Activated naive CD4-positive, alpha-beta T cell treated with anti-CD3 and anti-CD28 coated beads, Interleukin-2, amount 10 ng/mL, durations not matched to agents 7 days and 5 days (primary cell): ENCODE measurements around the gene SH2D3C.
A peak's percentile ranks its signal among the peaks of the same experiment; 100 is the strongest.

Source experiments
- CTCF ChIA-PET: fragments of 350-600 bp; sonication (Branson Sonifier 250); formaldehyde crosslinking; loops from one replicate; lab custom pipeline; 2021; ENCODE audit warnings: antibody characterized with exemption; lab: Charles Lee
- DNase-seq: peaks from one replicate; pipeline ENCODE4 v3.0.0-alpha.2; 2020
- H3K27ac Mint-ChIP-seq: one replicate; pipeline ENCODE4 v1.8.0; 2021; ENCODE audit warnings: mild to moderate bottlenecking, moderate library complexity, mixed read lengths
- H3K27me3 Mint-ChIP-seq: one replicate; pipeline ENCODE4 v1.8.0; 2021; ENCODE audit warnings: mild to moderate bottlenecking, mixed read lengths
- H3K36me3 Mint-ChIP-seq: one replicate; pipeline ENCODE4 v1.8.0; 2021; ENCODE audit warnings: mixed read lengths
- H3K4me1 Mint-ChIP-seq: one replicate; pipeline ENCODE4 v1.8.0; 2021; ENCODE audit warnings: mixed read lengths
- H3K4me3 Mint-ChIP-seq: one replicate; pipeline ENCODE4 v1.8.0; 2021; ENCODE audit warnings: mild to moderate bottlenecking, moderate library complexity, mixed read lengths
- H3K9me3 Mint-ChIP-seq: one replicate; pipeline ENCODE4 v1.8.0; 2021; ENCODE audit warnings: mixed read lengths

Gene SH2D3C

GRCh38 chr9:127796225-127796813 is 17.9 kb upstream of the SH2D3C start:
- Mint-ChIP-seq H3K27ac (peak overlapping the region; percentile 73), H3K4me3 (peak overlapping the region; percentile 57), H3K27me3 (no peaks in the 10 kb centered on the region), H3K4me1 (peaks cover 38% of the 10 kb centered on the region), H3K36me3 (peaks cover 11% of the 10 kb centered on the region), H3K9me3 (no peaks in the 10 kb centered on the region)
- DNase-seq, result no peak
- CTCF ChIA-PET, result interaction anchor here (0.5 to 0.8 kb wide), 2 partner anchors 16 to 74 kb away, joined by 3 to 4 read pairs; no protein-coding TSS in a partner anchor

GRCh38 chr9:127794001-127794791 is 15.7 kb upstream of the SH2D3C start:
- Mint-ChIP-seq H3K4me3 (no peak overlapping the region), H3K27ac (no peak overlapping the region), H3K4me1 (peaks cover 45% of the 10 kb centered on the region), H3K27me3 (no peaks in the 10 kb centered on the region), H3K36me3 (peaks cover 27% of the 10 kb centered on the region), H3K9me3 (no peaks in the 10 kb centered on the region)
- no peak for DNase-seq
- CTCF ChIA-PET, result interaction anchor here (2.0 kb wide), 1 partner anchor 75 kb away, joined by 12 read pairs; no protein-coding TSS in a partner anchor

- no peaks in the 10 kb centered on the region for H3K9me3 Mint-ChIP-seq
- peaks cover 35% of the 10 kb centered on the region for H3K36me3 Mint-ChIP-seq
- CTCF ChIA-PET, result interaction anchor here (0.7 to 2.0 kb wide), 4 partner anchors 8 to 128 kb away, joined by 3 to 12 read pairs (median 4); no protein-coding TSS in a partner anchor
- H3K4me3 Mint-ChIP-seq, result no peak overlapping the region
- peaks cover 53% of the 10 kb centered on the region for H3K4me1 Mint-ChIP-seq
- H3K27ac Mint-ChIP-seq, result peak overlapping the region; percentile 79
- H3K27me3 Mint-ChIP-seq, result no peaks in the 10 kb centered on the region
- DNase-seq, result no peak
Observed at GRCh38 chr9:127793093-127793708, 14.7 kb upstream of the SH2D3C start.

- Mint-ChIP-seq H3K27me3 (no peaks in the 10 kb centered on the region), H3K9me3 (no peaks in the 10 kb centered on the region), H3K4me3 (no peak overlapping the region), H3K36me3 (peaks cover 41% of the 10 kb centered on the region), H3K4me1 (peaks cover 55% of the 10 kb centered on the region), H3K27ac (no peak overlapping the region)
- no peak for DNase-seq
- CTCF ChIA-PET, result interaction anchor here (0.7 to 2.0 kb wide), 5 partner anchors 9 to 129 kb away, joined by 3 to 12 read pairs (median 3); no protein-coding TSS in a partner anchor
Observed at GRCh38 chr9:127792417-127793031, 14.1 kb upstream of the SH2D3C start.

- no peak overlapping the region for H3K27ac Mint-ChIP-seq
- no peak for DNase-seq
Observed at GRCh38 chr9:127791085-127791484, 12.6 kb upstream of the SH2D3C start.

GRCh38 chr9:127790094-127790855 is 11.8 kb upstream of the SH2D3C start:
- no peak for DNase-seq
- Mint-ChIP-seq H3K36me3 (peaks cover 50% of the 10 kb centered on the region), H3K27me3 (no peaks in the 10 kb centered on the region), H3K27ac (peak overlapping the region; percentile 49), H3K4me3 (no peak overlapping the region), H3K9me3 (no peaks in the 10 kb centered on the region), H3K4me1 (peaks cover 47% of the 10 kb centered on the region)
- CTCF ChIA-PET, result interaction anchor here (1.0 kb wide), 1 partner anchor 12 kb away, joined by 3 read pairs; the partner anchor contains the start of gene FPGS

More at GRCh38 chr9:127791085-127791484, 12.6 kb upstream of the SH2D3C start:
- no peaks in the 10 kb centered on the region for H3K9me3 Mint-ChIP-seq
- H3K36me3 Mint-ChIP-seq, result peaks cover 50% of the 10 kb centered on the region
- no peaks in the 10 kb centered on the region for H3K27me3 Mint-ChIP-seq
- CTCF ChIA-PET, result interaction anchor here (1.0 kb wide), 1 partner anchor 11 kb away, joined by 3 read pairs; the partner anchor contains the start of gene FPGS
- H3K4me1 Mint-ChIP-seq, result peaks cover 52% of the 10 kb centered on the region
- H3K4me3 Mint-ChIP-seq, result no peak overlapping the region

GRCh38 chr9:127789179-127789578 is 10.7 kb upstream of the SH2D3C start:
- Mint-ChIP-seq H3K36me3 (peaks cover 50% of the 10 kb centered on the region), H3K4me1 (peaks cover 54% of the 10 kb centered on the region), H3K27ac (peak overlapping the region; percentile 0), H3K27me3 (no peaks in the 10 kb centered on the region), H3K9me3 (no peaks in the 10 kb centered on the region), H3K4me3 (no peak overlapping the region)
- CTCF ChIA-PET, result no interaction called here
- no peak for DNase-seq

GRCh38 chr9:127788337-127789011 is 10.0 kb upstream of the SH2D3C start:
- no peaks in the 10 kb centered on the region for H3K27me3 Mint-ChIP-seq
- H3K9me3 Mint-ChIP-seq, result no peaks in the 10 kb centered on the region
- H3K27ac Mint-ChIP-seq, result no peak overlapping the region
- peaks cover 48% of the 10 kb centered on the region for H3K36me3 Mint-ChIP-seq
- H3K4me1 Mint-ChIP-seq, result peaks cover 61% of the 10 kb centered on the region
- no peak for DNase-seq
- H3K4me3 Mint-ChIP-seq, result no peak overlapping the region
- CTCF ChIA-PET, result interaction anchor here (1.8 to 2.0 kb wide), 3 partner anchors 54 to 133 kb away, joined by 5 to 16 read pairs (median 7); partner anchors contain the start of gene TOR2A

GRCh38 chr9:127786773-127787104 is 8.3 kb upstream of the SH2D3C start:
- no peaks in the 10 kb centered on the region for H3K27me3 Mint-ChIP-seq
- H3K4me3 Mint-ChIP-seq, result peak overlapping the region; percentile 95
- peak overlapping the region; percentile 89 for H3K27ac Mint-ChIP-seq
- DNase-seq, result no peak
- no peaks in the 10 kb centered on the region for H3K9me3 Mint-ChIP-seq
- peaks cover 69% of the 10 kb centered on the region for H3K4me1 Mint-ChIP-seq
- CTCF ChIA-PET, result interaction anchor here (0.8 to 2.0 kb wide), 6 partner anchors 19 to 135 kb away, joined by 3 to 16 read pairs (median 5); partner anchors contain the start of gene TOR2A
- H3K36me3 Mint-ChIP-seq, result peaks cover 43% of the 10 kb centered on the region

GRCh38 chr9:127785933-127786772 is 7.7 kb upstream of the SH2D3C start, which contains the start of gene CDK9:
TSS of gene CDK9 (plus strand) at chr9:127786034. CDS start at chr9:127786149, 115 bp downstream.
- CTCF ChIA-PET, result interaction anchor here (0.7 to 4.4 kb wide), 9 partner anchors 10 to 131 kb away, joined by 3 to 34 read pairs (median 7); partner anchors contain the start of genes ST6GALNAC4 and TOR2A
- Mint-ChIP-seq H3K4me1 (peaks cover 74% of the 10 kb centered on the region), H3K36me3 (peaks cover 39% of the 10 kb centered on the region), H3K27me3 (no peaks in the 10 kb centered on the region), H3K9me3 (no peaks in the 10 kb centered on the region), H3K4me3 (peak within 1 kb of the TSS; percentile 95), H3K27ac (peak within 1 kb of the TSS; percentile 96)
- DNase-seq, result peak; percentile 92

GRCh38 chr9:127785023-127785932 is 6.8 kb upstream of the SH2D3C start:
- H3K4me1 Mint-ChIP-seq, result peaks cover 75% of the 10 kb centered on the region
- peak overlapping the region; percentile 96 for H3K27ac Mint-ChIP-seq
- CTCF ChIA-PET, result interaction anchor here (0.6 to 4.4 kb wide), 21 partner anchors 9 to 136 kb away, joined by 3 to 34 read pairs (median 4); partner anchors contain the start of genes ST6GALNAC4 and TOR2A

More at GRCh38 chr9:127785023-127785932, 6.8 kb upstream of the SH2D3C start:
- H3K4me3 Mint-ChIP-seq, result peak overlapping the region; percentile 95
- H3K27me3 Mint-ChIP-seq, result no peaks in the 10 kb centered on the region
- peak; percentile 91 for DNase-seq
- H3K36me3 Mint-ChIP-seq, result peaks cover 34% of the 10 kb centered on the region
- no peaks in the 10 kb centered on the region for H3K9me3 Mint-ChIP-seq
